HG02981 (cell line): ENCODE results near the gene CDR2.
"Not testable (repeated sequence)": the region's sequence is repeated elsewhere in the genome, so short reads cannot be mapped to it uniquely, and the experiment has no call there.

Experiments
- ATAC-seq: cut with Tn5 transposase; IDR thresholded peaks from one replicate; pipeline ENCODE4 v1.9.1; 2021; ENCODE audit warnings: mild to moderate bottlenecking, moderate library complexity; ENCODE audit not compliant: unreplicated experiment

The CDR2 gene

DNA sequence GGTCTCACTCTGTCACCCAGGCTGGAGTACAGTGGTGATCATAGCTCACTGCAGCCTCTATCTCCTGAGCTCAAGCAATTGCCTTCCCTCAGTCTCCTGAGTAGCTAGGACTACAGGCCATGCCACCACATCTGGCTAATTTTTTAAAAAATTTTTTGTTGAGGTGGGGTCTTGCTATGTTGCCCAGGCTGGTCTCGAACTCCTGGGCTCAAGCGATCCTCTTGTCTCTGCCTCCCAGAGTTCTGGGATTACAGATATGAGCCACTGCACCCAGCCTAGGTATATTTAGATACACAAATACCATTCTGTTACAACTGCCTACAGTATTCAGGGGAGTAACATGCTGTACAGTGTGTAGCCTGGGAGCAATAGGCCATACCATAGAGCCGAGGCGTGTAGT, 62.9 kb downstream of the CDR2 start:
- ATAC-seq = no peak

DNA sequence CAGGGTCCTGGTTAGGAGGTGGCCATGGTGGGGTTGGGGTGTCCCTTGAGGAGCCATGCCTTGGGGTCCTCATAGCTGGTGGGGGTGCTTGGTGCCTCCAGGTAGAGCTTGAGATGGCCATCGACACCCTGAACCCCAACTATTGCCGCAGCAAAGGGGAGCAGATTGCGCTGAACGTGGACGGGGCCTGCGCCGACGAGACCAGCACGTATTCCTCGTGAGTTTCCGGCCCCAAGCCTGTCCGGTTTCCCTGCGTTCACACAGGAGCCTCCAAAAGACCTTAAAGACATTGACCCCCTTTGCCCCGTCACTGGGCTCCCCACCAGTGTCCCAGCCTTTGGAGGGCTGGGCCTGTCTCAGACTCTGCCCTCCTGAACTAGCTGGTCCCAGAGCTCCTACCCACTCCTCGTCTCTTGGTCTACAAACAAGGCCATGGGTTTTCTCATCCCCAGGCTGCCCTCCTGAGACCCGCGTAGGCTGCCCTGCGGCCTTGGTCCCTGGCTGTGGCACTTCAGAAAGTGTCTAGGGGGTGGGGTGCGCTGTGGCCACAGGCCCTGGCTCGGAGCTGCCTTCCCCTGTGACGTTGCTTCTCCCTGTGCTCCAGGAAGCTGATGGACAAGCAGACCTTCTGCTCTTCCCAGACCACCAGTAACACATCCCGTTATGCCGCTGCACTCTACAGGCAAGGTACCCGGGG, 65.4 kb downstream of the CDR2 start:
- no peak for ATAC-seq

DNA sequence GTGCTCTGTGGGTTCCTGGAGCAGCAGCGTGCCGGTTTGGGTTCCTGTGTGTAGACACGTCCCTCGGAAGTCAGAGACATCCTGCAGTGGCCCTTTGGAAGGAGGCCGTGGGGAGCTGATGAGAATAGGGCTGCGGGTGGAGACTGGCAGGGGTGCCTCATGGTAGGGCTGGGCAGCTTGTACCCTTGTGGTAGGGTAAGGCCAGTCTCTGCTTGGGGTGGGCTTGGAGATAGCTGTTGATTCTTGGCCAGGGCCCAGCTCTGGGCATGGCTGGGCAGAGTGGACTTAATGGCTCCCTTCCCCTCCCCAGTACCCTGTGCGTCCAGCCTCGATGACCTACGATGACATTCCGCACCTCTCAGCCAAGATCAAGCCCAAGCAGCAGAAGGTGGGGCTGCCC, 66.6 kb downstream of the CDR2 start:
- ATAC-seq = no peak

DNA sequence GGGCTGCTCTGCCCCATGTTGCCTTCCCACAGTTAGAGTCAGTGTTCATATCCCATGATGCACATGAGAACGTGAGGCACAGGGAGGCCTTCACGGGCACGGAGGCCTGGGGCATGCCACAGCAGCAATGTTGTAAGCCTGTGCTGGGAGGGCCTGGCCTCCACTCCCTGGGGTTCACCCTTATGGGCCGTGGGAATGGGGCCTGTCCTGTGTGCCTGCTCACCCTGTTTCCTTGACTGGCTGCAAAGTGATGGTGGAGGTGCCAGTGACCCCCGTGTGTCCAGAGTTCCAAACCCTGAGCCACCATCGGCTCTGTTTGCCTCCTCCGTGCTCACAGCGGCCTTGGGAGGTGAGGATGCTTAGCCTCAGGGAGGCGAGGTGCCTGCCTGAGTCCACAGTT, 67.6 kb downstream of the CDR2 start:
- no peak for ATAC-seq

DNA sequence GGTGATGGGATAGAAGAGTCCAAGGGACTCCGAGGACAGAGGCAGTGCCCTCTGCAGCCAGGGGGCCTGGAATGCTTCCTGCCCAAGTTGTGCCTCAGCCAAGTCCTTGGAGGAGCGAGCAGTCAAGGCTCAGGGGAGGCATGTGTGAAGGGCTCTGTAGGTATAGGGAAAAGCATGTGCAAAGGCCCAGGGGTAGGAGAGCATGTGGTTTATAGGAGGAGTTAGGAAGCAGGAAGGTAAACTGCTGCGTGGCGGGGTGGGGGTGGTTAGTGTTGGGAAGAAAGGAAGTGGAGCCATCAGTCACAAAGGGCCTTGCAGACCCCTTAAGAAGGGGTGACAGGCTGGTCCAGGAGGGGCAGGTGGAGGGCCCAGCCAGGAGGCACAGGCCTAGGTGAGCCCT, 70.0 kb downstream of the CDR2 start:
- no peak for ATAC-seq

DNA sequence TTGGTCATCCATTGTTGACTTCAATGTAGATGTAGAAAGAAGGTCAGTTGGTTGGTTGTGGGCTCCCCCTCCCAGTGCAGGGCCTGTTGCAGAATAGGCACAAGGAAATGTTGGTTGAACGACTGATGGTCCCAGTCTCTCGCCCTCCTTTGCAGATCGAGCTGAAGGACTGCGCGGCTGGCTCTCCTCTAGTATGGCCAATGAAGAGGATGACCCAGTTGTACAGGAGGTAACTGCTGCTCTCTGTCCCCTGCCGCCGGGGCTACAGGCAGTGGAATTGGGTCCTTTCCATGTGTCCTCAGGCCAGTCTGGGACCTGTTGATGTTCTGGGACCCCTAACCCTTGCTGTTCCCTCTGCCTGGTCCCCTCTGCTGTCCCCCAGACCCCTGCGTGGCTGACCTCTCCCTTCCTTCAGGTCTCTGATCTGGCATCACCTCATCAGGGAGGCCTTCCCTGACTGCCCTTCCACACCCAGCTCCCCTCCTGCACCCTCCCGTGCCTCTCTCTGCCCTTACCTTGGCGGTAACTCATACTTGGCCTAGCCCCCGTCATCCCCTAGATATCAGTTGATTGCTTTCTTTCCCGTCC, 71.5 kb downstream of the CDR2 start:
- no peak for ATAC-seq

DNA sequence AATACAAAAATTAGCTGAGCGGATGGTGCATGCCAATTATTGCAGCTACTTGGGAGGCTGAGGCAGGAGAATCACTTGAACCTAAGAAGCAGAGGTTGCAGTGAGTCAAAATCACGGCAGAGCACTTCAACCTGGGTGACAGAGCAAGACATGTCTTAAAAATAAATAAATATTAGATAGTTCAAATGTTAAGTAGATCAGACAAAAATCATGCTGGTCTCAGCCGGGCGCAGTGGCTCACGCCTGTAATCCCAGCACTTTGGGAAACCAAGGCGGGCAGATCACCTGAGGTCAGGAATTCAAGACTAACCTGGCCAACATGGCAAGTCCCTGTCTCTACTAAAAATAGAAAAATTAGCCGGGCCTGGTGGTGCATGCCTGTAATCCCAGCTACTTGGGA, 73.0 kb downstream of the CDR2 start:
- ATAC-seq = not testable (repeated sequence)

DNA sequence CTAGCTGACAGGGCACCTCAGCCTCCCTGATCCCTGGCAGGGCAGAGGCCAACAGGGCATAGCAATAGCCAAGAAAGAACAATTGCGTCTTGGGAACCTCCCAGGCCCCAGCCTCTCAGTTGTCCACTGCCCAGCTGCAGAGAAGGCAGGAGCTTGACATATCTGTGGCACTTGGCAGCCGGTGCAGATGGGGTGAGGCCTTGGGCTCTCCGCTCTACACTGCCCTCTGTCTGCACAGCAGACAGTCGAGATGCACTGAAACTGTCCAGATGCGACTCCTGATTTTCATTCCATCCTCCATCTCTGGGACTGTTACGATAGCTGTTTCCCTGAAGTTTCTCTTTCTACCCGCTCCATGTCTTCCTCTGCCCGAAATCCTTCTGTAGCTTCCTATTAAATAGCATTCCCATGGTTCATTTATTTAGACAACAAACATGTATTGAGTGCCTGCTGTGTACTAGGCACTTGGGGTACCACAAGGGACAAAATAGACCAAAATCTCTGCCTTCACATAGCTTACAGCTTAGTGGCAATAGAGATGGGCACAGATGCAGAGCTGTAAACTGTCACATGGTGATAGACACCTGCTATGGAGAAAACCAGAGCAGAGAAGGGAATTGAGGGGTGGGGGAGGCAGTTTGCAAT, 73.9 kb downstream of the CDR2 start:
- ATAC-seq = no peak

DNA sequence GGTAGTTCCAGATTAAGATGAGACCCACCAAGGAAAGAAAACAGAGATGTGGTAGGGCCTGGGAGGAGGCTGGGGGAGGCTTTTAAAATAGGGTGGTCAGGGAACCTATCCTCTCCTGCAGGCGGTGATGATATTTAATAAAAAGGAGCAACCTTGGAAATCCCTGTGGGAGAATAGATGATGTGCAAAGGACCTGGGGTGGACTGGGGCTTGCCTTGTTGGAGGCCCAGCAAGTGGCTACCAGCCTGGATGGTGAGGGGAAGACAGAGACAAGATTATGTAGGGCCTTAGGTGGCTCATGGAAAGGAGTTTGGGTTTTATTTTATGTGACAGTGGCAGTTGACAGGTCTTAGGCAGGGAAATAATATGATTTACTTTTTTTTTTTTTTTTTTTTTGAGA, 75.4 kb downstream of the CDR2 start:
- ATAC-seq = no peak

DNA sequence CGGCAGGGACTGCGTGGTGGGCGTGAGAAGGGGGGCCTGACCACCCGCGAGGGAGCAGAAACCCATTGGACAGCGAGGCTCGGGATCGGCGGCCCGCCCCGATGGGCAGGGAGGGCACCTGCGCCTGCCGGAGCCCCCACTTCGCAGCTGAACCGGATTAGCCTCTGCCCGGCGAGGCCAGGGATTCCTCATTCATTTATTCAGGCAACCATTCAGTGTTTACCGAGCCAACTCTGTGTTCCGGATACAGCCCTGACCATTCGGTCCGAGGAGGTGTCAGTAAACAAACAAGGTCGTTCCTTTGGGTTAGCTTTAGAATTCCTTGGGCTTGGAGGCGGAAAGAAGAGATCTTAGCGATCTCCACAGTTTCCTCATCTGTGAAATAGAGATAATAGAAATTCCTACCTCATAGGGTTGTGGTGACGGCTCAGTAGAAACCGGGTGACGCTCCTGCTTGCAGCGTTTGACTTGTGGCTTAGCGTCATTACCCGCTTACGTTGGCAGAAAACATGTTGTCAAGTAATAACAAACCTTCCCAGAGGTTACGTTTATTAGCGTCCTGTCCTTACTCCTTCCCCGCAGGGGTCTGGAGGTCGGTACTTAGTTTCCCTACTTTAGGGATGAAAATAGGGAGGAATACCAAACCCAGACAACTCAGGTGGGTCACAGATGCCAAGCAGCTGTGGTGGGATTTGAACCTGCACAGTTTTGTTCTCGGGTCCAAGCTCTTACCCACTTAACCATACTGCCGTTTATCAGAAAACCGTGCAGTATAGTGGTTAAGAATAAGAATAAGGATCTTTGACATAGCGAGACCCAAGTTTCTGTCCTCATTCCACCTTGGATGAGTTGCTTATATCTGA, 76.3 kb downstream of the CDR2 start:
- peak; percentile 31 for ATAC-seq

DNA sequence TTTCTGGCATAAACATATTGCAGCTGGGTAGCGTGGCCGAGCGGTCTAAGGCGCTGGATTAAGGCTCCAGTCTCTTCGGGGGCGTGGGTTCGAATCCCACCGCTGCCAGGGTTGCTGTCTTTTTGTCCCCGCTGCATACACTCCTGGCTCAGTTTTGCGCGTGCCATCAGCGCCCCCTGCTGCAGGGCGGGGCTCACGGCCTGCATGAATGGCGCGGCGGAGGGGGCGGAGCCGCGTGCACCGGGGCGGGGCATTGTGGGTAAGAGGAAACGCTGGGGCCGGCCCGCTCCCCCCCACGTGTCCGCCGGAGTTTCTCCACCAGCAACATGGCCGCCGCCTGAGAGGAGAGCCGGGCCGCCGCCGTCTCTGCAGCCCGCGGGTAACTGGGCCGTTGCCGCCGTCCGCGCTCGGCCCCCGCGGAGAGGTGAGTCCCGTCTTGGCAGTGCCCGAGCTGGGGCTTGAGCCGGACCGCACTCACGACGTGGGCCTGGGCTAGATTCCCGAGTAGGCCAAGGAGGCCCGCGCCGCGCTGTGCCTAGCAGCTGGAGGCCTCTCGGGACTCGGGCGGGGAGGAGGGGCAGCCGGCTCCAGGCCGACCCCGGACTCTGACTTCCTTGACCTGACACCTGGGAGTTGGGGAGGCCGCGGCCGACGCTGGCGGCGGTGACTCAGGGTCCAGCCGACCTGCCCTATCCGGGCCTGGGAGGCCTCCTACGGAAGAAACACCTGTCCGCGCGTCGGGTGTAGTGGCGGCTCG, 77.1 kb downstream of the CDR2 start, which contains the start of gene POLR3E:
Gene POLR3E, plus strand, starts transcription at position 296 of the 757 bp plus-strand sequence. CDS start 5,560 bp downstream, outside the sequence.
- ATAC-seq = peak; percentile 85

DNA sequence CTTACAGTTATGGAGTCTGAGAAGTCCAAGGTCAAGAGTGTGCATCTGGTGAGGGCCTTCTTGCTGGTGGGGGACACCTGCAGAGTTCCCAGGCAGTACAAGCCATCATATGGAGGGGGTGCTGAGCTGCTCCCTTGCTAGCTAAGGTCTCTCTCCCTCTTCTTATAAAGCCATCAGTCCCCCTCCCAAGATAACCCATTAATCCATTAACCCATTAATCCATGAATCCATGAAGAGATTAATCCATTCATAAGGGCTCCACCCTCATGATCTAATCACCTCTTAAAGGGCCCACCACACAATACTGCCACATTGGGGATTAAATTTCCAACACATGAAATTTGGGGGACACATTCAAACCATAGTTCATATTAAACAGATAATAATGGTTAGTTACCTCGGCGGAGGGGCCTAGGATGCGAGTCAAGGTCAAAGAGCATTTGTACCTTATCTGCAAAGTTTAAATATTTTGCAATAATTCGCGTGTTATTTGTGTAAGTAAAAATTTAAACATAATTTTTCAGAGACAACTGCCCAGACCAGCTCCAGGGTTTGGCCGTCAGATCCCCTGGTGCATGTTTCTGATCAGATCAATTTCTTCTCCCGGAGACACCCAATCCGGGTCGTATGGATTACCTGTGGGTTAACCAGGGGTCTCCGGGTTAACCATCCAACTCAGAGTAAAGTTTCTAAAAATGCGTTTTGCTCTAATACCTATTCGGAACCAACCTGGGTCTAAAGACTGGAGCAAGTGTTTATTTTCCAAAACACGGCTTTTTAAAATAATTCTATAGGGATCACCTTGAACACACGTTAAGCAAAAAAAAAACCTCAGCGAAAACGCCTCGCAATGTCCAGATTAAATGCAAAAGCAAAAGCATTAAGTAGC, 78.0 kb downstream of the CDR2 start:
- ATAC-seq = no peak
